Ishikawa (cell line): ENCODE results near the gene CTNNA3.

Experiments
- EP300 ChIP-seq: IDR thresholded peaks from 2 replicates; pipeline ENCODE4 v1.6.1; 2012; ENCODE audit warnings: borderline replicate concordance
- FOXM1 ChIP-seq: IDR thresholded peaks from 2 replicates; pipeline ENCODE4 v1.6.1; 2012; ENCODE audit warnings: low read depth, borderline replicate concordance
- NFIC ChIP-seq: IDR thresholded peaks from 2 replicates; pipeline ENCODE4 v1.6.1; 2012
- TAF1 ChIP-seq: IDR thresholded peaks from 2 replicates; pipeline ENCODE4 v1.6.1; 2012; ENCODE audit warnings: low read depth, mild to moderate bottlenecking
- TCF12 ChIP-seq: IDR thresholded peaks from 2 replicates; pipeline ENCODE4 v1.6.1; 2012; ENCODE audit warnings: low read depth
- USF1 ChIP-seq: IDR thresholded peaks from 2 replicates; pipeline ENCODE4 v1.6.1; 2012
- YY1 ChIP-seq: IDR thresholded peaks from 2 replicates; pipeline ENCODE4 v1.6.1; 2012; ENCODE audit warnings: low read depth
- ZBTB7A ChIP-seq: IDR thresholded peaks from 2 replicates; pipeline ENCODE4 v1.6.1; 2012; ENCODE audit warnings: low read depth

DNA sequence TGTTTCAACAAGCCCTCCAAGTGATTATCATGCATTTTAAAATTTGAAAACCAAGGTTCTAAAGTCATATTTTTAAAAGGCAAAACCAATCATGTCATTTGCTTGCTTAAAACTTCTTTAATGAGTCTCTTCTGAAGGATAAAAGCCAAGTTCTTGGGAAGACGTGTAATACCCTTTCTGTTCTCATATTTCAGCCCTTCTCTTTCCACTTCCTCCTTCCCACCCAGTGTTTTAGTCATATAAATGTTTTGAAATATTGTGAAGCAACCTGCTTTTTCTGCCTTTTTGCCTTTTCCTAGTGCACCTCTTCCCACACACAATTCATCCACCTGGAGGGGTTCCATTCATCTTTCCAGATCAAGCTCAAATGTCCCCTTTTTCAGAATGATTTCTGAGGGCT, 981.3 kb downstream of the CTNNA3 start:
- TF ChIP-seq YY1 (no peak), EP300 (no peak), TAF1 (no peak), FOXM1 (no peak), USF1 (no peak), ZBTB7A (no peak), NFIC (no peak), TCF12 (no peak)
